ENCODE measurements around the gene LMAN1L.
"Not testable (repeated sequence)": the region's sequence is repeated elsewhere in the genome, so short reads cannot be mapped to it uniquely, and the experiment has no call there.

GRCh38 chr15:74786081-74786480 lies 26.6 kb upstream of the LMAN1L start:
- TF ChIP-seq, protein P1, sequence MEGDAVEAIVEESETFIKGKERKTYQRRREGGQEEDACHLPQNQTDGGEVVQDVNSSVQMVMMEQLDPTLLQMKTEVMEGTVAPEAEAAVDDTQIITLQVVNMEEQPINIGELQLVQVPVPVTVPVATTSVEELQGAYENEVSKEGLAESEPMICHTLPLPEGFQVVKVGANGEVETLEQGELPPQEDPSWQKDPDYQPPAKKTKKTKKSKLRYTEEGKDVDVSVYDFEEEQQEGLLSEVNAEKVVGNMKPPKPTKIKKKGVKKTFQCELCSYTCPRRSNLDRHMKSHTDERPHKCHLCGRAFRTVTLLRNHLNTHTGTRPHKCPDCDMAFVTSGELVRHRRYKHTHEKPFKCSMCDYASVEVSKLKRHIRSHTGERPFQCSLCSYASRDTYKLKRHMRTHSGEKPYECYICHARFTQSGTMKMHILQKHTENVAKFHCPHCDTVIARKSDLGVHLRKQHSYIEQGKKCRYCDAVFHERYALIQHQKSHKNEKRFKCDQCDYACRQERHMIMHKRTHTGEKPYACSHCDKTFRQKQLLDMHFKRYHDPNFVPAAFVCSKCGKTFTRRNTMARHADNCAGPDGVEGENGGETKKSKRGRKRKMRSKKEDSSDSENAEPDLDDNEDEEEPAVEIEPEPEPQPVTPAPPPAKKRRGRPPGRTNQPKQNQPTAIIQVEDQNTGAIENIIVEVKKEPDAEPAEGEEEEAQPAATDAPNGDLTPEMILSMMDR (IDR thresholded peaks at IDR 0.05): not testable (repeated sequence)
- not testable (repeated sequence) for TF ChIP-seq POLR2AphosphoS5, EP300 (IDR thresholded peaks at IDR 0.05)

Data from upper lobe of left lung (tissue), 4 donors.